H1 (cell line): Measurements from ENCODE around the gene TRABD2B. TPM values are rescaled to one million over a fixed set of nuclear protein-coding genes. Genes with fewer than 3 reads are reported as not detected.

Experiments
- CTCF ChIA-PET: fragments of 300-600 bp; sonication (Branson Sonifier 250); formaldehyde crosslinking; loops from one replicate; lab custom pipeline; 2021; ENCODE audit not compliant: partially characterized antibody; lab: Charles Lee
- POLR2A ChIA-PET: fragments of 300-600 bp; sonication (Branson Sonifier 250); formaldehyde crosslinking; loops from one replicate; lab custom pipeline; 2021; ENCODE audit warnings: inconsistent platforms; ENCODE audit not compliant: partially characterized antibody; lab: Charles Lee
- DNase-seq, 2 experiments: peaks; one replicate each; pipeline versions ENCODE4 v3.0.0 to v3.0.0-alpha.2; 2010 to 2022; ENCODE audit warnings: low spot score in 2 of 2, low read depth in 1 of 2, mixed read lengths in 1 of 2
- FAIRE-seq: peaks from 2 replicates; lab custom pipeline; 2011; peaks lifted over from hg19 to GRCh38; lab: Jason Lieb, UNC
- H2AFZ ChIP-seq: 2 replicates; pipeline ENCODE4 v1.8.1; 2012; ENCODE audit warnings: low read length, inconsistent platforms
- H2AK5ac ChIP-seq: 2 replicates; pipeline ENCODE4 v1.6.1; 2013; ENCODE audit warnings: low read depth, low read length
- H2BK120ac ChIP-seq: replicated peaks from 2 replicates; pipeline ENCODE3; 2013; ENCODE audit warnings: low read depth, low read length, inconsistent platforms
- H2BK12ac ChIP-seq: 2 replicates; pipeline ENCODE4 v1.6.1; 2013; ENCODE audit warnings: low read depth, low read length
- H2BK15ac ChIP-seq: 2 replicates; pipeline ENCODE4 v1.6.1; 2013; ENCODE audit warnings: low read length
- H2BK20ac ChIP-seq: 2 replicates; pipeline ENCODE4 v1.6.1; 2013; ENCODE audit warnings: low read length
- H2BK5ac ChIP-seq: 2 replicates; pipeline ENCODE4 v1.6.1; 2013; ENCODE audit warnings: low read depth, low read length
- H3K14ac ChIP-seq: 2 replicates; pipeline ENCODE4 v1.6.1; 2013; ENCODE audit warnings: inconsistent platforms; ENCODE audit not compliant: insufficient read length
- H3K18ac ChIP-seq: 2 replicates; pipeline ENCODE4 v1.6.1; 2013; ENCODE audit warnings: low read length; ENCODE audit errors: extremely low read depth
- H3K23ac ChIP-seq: 2 replicates; pipeline ENCODE4 v1.6.1; 2013; ENCODE audit warnings: inconsistent platforms; ENCODE audit not compliant: insufficient read length
- H3K23me2 ChIP-seq: 2 replicates; pipeline ENCODE4 v1.6.1; 2013; ENCODE audit warnings: low read depth, low read length
- H3K27ac ChIP-seq: 2 replicates; pipeline ENCODE4 v1.6.1; 2011; ENCODE audit warnings: low read depth, low read length, inconsistent platforms
- H3K27me3 ChIP-seq, 4 experiments: replicated peaks in 1 of 4; 1 replicate in 1 of 4; 2 replicates in 3 of 4; pipeline versions ENCODE4 v1.6.1 to v1.8.1; 2011 to 2013; ENCODE audit warnings: low read length in 3 of 4, mild to moderate bottlenecking in 3 of 4, inconsistent platforms in 2 of 4, mixed read lengths in 2 of 4, moderate library complexity in 1 of 4; ENCODE audit not compliant: control insufficient read depth in 3 of 4, insufficient read depth in 3 of 4; ENCODE audit errors: extremely low read depth in 1 of 4
- H3K36me3 ChIP-seq, 4 experiments: 2 replicates each; pipeline versions ENCODE4 v1.6.1 to v1.8.1; 2011 to 2013; ENCODE audit warnings: mild to moderate bottlenecking in 4 of 4, low read length in 3 of 4, moderate library complexity in 2 of 4, control low read depth in 1 of 4, inconsistent platforms in 1 of 4; ENCODE audit not compliant: insufficient read depth in 4 of 4, control insufficient read depth in 2 of 4
- H3K4ac ChIP-seq: replicated peaks from 2 replicates; pipeline ENCODE3; 2013; ENCODE audit warnings: low read length, low read depth, mixed read lengths, inconsistent platforms; ENCODE audit not compliant: insufficient read length
- H3K4me1 ChIP-seq, 4 experiments: replicated peaks in 1 of 4; 1 replicate in 1 of 4; 2 replicates in 3 of 4; pipeline versions ENCODE4 v1.6.1 to v1.8.1; 2011 to 2013; ENCODE audit warnings: low read length in 3 of 4, inconsistent platforms in 2 of 4, mixed read lengths in 1 of 4; ENCODE audit not compliant: insufficient read depth in 4 of 4, control insufficient read depth in 3 of 4
- H3K4me2 ChIP-seq, 2 experiments: 2 replicates each; pipeline versions ENCODE4 v1.6.1 to v1.8.1; 2011 to 2013; ENCODE audit warnings: low read depth in 2 of 2, low read length in 2 of 2, control low read depth in 1 of 2, inconsistent platforms in 1 of 2, mild to moderate bottlenecking in 1 of 2; ENCODE audit not compliant: insufficient read depth in 1 of 2
- H3K4me3 ChIP-seq, 4 experiments: fragments of 200-600, 300-600 bp in 1 of 4; sonication (generic), shearing (Covaris generic), sonication (Bioruptor Twin) in 1 of 4; 2 replicates each; pipeline versions ENCODE4 v1.5.1 to v1.8.1; 2011 to 2016; ENCODE audit warnings: low read length in 4 of 4, low read depth in 3 of 4, control low read depth in 2 of 4, inconsistent platforms in 2 of 4, mild to moderate bottlenecking in 2 of 4, mixed read lengths in 1 of 4, moderate library complexity in 1 of 4; ENCODE audit not compliant: insufficient read depth in 2 of 4; ENCODE audit errors: extremely low read depth in 1 of 4
- H3K56ac ChIP-seq: replicated peaks from 2 replicates; pipeline ENCODE3; 2013; ENCODE audit warnings: low read depth, mild to moderate bottlenecking, mixed read lengths, low read length, inconsistent platforms; ENCODE audit not compliant: insufficient read length
- H3K79me1 ChIP-seq: 2 replicates; pipeline ENCODE4 v1.6.1; 2013; ENCODE audit warnings: low read depth, low read length, control low read depth
- H3K79me2 ChIP-seq, 2 experiments: 2 replicates each; pipeline versions ENCODE4 v1.6.1 to v1.8.1; 2012 to 2013; ENCODE audit warnings: low read length in 2 of 2, mild to moderate bottlenecking in 2 of 2, inconsistent platforms in 1 of 2; ENCODE audit not compliant: insufficient read depth in 2 of 2, control insufficient read depth in 1 of 2
- H3K9ac ChIP-seq, 4 experiments: replicated peaks in 1 of 4; 1 replicate in 1 of 4; 2 replicates in 3 of 4; pipeline versions ENCODE4 v1.6.1 to v1.8.1; 2011 to 2013; ENCODE audit warnings: low read depth in 3 of 4, low read length in 3 of 4, control low read depth in 2 of 4, mild to moderate bottlenecking in 2 of 4, moderate library complexity in 2 of 4, inconsistent platforms in 1 of 4; ENCODE audit errors: extremely low read depth in 1 of 4
- H3K9me3 ChIP-seq, 2 experiments: 2 replicates each; pipeline versions ENCODE4 v1.6.1 to v1.8.1; 2012 to 2013; ENCODE audit warnings: mild to moderate bottlenecking in 2 of 2, moderate library complexity in 2 of 2, control low read depth in 1 of 2, inconsistent platforms in 1 of 2, low read depth in 1 of 2, low read length in 1 of 2, mixed read lengths in 1 of 2; ENCODE audit not compliant: insufficient read depth in 2 of 2
- H4K20me1 ChIP-seq, 2 experiments: replicated peaks in 1 of 2; 2 replicates each; pipeline versions ENCODE3 to v1.8.1; 2011 to 2013; ENCODE audit warnings: inconsistent platforms in 2 of 2, low read length in 2 of 2, mild to moderate bottlenecking in 1 of 2; ENCODE audit not compliant: insufficient read depth in 2 of 2, control insufficient read depth in 1 of 2
- H4K5ac ChIP-seq: 2 replicates; pipeline ENCODE4 v1.6.1; 2013; ENCODE audit warnings: low read length, low read depth, mixed read lengths, inconsistent platforms; ENCODE audit not compliant: insufficient read length
- H4K8ac ChIP-seq: 2 replicates; pipeline ENCODE4 v1.8.0; 2013; ENCODE audit warnings: mild to moderate bottlenecking, moderate library complexity, low read length, inconsistent platforms; ENCODE audit not compliant: insufficient read depth; ENCODE audit errors: extremely low read depth
- H4K91ac ChIP-seq: replicated peaks from 2 replicates; pipeline ENCODE3; 2013; ENCODE audit warnings: low read length, mixed read lengths, inconsistent platforms; ENCODE audit not compliant: insufficient read length
- BACH1 ChIP-seq: IDR thresholded peaks from 2 replicates; pipeline ENCODE4 v1.6.1; 2012; ENCODE audit warnings: low read length, improper control_type of control experiment
- BRCA1 ChIP-seq: IDR thresholded peaks from 2 replicates; pipeline ENCODE4 v1.6.1; 2012; ENCODE audit warnings: low read depth, low read length, improper control_type of control experiment
- HDAC6 ChIP-seq: IDR thresholded peaks from one replicate; pipeline ENCODE4 v1.7.1; 2012; ENCODE audit warnings: low read depth, mild to moderate bottlenecking, inconsistent platforms, low read length, moderate library complexity
- MAFK ChIP-seq: IDR thresholded peaks from 2 replicates; pipeline ENCODE4 v1.6.1; 2012; ENCODE audit warnings: low read depth, mild to moderate bottlenecking, improper control_type of control experiment, low read length
- MAX ChIP-seq: IDR thresholded peaks from 2 replicates; pipeline ENCODE4 v1.6.1; 2012; ENCODE audit warnings: inconsistent platforms
- RFX5 ChIP-seq: IDR thresholded peaks from 2 replicates; pipeline ENCODE4 v1.6.1; 2011; ENCODE audit warnings: low read depth, low read length, improper control_type of control experiment, borderline replicate concordance
- RXRA ChIP-seq: IDR thresholded peaks from 2 replicates; pipeline ENCODE4 v1.6.1; 2011; ENCODE audit warnings: low read depth, mild to moderate bottlenecking, low read length, moderate library complexity; ENCODE audit not compliant: insufficient read depth
- SIRT6 ChIP-seq: IDR thresholded peaks from one replicate; pipeline ENCODE4 v1.7.1; 2012; ENCODE audit warnings: low read length, inconsistent platforms
- SRF ChIP-seq: IDR thresholded peaks from 2 replicates; pipeline ENCODE4 v1.6.1; 2011; ENCODE audit warnings: mild to moderate bottlenecking, low read depth, low read length, moderate library complexity
- TCF12 ChIP-seq: IDR thresholded peaks from 2 replicates; pipeline ENCODE4 v1.6.1; 2011; ENCODE audit warnings: low read depth, mild to moderate bottlenecking, low read length
- WGBS, 2 experiments: shearing (Covaris generic) in 1 of 2; methylation state at CpG; one replicate each; pipeline versions ENCODE4 v1.1.6 to v1.1.7; 2013 to 2015; ENCODE audit warnings: low lambda C conversion rate in 2 of 2, mixed read lengths in 2 of 2, inconsistent platforms in 1 of 2, low coverage in 1 of 2, missing lambda C conversion rate in 1 of 2; ENCODE audit not compliant: insufficient replicate concordance in 2 of 2, insufficient coverage in 1 of 2, insufficient read length in 1 of 2; ENCODE audit errors: extremely low coverage in 1 of 2, missing lambda C conversion rate in 1 of 2; 5-methylcytosine and 5-hydroxymethylcytosine counted together
- polyA plus RNA-seq, 7 experiments: library from polyadenylated mRNA; depleted of rRNA in 3 of 7; stranded (reverse) in 5 of 7; unstranded in 2 of 7; fragments of >200 nt in 5 of 7; fragments of 200-250 nt in 2 of 7; gene quantifications; 1 replicate in 5 of 7; 2 replicates in 1 of 7; 4 replicates in 1 of 7; pipeline versions ENCODE4 v1.2.1 to v1.2.3, GENCODE V29; 2011 to 2013; ENCODE audit warnings: missing spikeins in 2 of 7, mixed read lengths in 2 of 7
- total RNA-seq: library from RNA; stranded (reverse); fragmentation: NEBNext Ultra II Directional; extraction: Animal tissue kit (Norgen Biotek cat#: 25700); gene quantifications from 2 replicates; pipeline ENCODE4 v1.2.1, GENCODE V29; 2021
- TF ChIP-seq, protein P1 (sequence below): IDR thresholded peaks from 2 replicates; pipeline ENCODE4 v1.6.1; 2012; ENCODE audit warnings: low read length, inconsistent platforms

TRABD2B gene
- total and polyA plus RNA-seq, 2 of the 8 experiments (the other 6 are each of a cell fraction or from before 2014, with no cell fraction given) = 0.95 to 3.4 TPM

- peaks cover 0 to 1% of the 10 kb centered on the region in 2 experiments for H4K20me1 ChIP-seq
- no peak overlapping the region for H3K4ac ChIP-seq
- WGBS, 2 experiments = 100% methylated on average over 2 of the region's 2 CpGs; no CpG with 5 or more reads in 1 of the 2 experiments
- H3K36me3 ChIP-seq = no peaks in the 10 kb centered on the region
- H2BK120ac ChIP-seq = no peak overlapping the region
- no peak overlapping the region for H3K4me2 ChIP-seq
- no peaks in the 10 kb centered on the region for H3K27me3 ChIP-seq
- no peak overlapping the region for H2BK15ac ChIP-seq
- no peaks in the 10 kb centered on the region for H3K9me3 ChIP-seq
- no peak overlapping the region for H2BK12ac ChIP-seq
- DNase-seq (no peak), FAIRE-seq (no peak)
- H4K8ac ChIP-seq = no peak overlapping the region
- no peak overlapping the region for H3K4me3 ChIP-seq
- no peak overlapping the region for H4K5ac ChIP-seq
- no peaks in the 10 kb centered on the region for H3K79me2 ChIP-seq
- H3K18ac ChIP-seq = no peak overlapping the region
- no peak overlapping the region for H3K56ac ChIP-seq
- H3K14ac ChIP-seq = no peak overlapping the region
- CTCF ChIA-PET = interaction anchor here (0.6 to 4.4 kb wide), 4 partner anchors 9 to 442 kb away, joined by 3 to 23 read pairs (median 4); no protein-coding TSS in a partner anchor
- no peaks in the 10 kb centered on the region for H3K23me2 ChIP-seq
- H4K91ac ChIP-seq = no peak overlapping the region
- no peak overlapping the region for H2AFZ ChIP-seq
- H2BK20ac ChIP-seq = no peak overlapping the region
- H2BK5ac ChIP-seq = no peak overlapping the region
- POLR2A ChIA-PET = no interaction called here
- no peak overlapping the region for H3K23ac ChIP-seq
- no peak overlapping the region for H3K9ac ChIP-seq
- no peak for TF ChIP-seq SRF
- TF ChIP-seq HDAC6 = no peak
- no peak for TF ChIP-seq BRCA1
- TF ChIP-seq MAX = no peak
- no peak for TF ChIP-seq RXRA
- no peak for TF ChIP-seq BACH1
- TF ChIP-seq, protein P1, sequence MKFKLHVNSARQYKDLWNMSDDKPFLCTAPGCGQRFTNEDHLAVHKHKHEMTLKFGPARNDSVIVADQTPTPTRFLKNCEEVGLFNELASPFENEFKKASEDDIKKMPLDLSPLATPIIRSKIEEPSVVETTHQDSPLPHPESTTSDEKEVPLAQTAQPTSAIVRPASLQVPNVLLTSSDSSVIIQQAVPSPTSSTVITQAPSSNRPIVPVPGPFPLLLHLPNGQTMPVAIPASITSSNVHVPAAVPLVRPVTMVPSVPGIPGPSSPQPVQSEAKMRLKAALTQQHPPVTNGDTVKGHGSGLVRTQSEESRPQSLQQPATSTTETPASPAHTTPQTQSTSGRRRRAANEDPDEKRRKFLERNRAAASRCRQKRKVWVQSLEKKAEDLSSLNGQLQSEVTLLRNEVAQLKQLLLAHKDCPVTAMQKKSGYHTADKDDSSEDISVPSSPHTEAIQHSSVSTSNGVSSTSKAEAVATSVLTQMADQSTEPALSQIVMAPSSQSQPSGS = no peak
- TF ChIP-seq TCF12 = no peak
- TF ChIP-seq SIRT6 = no peak
- TF ChIP-seq MAFK = no peak
- no peak for TF ChIP-seq RFX5
- H2AK5ac ChIP-seq = no peak overlapping the region
- H3K79me1 ChIP-seq = no peaks in the 10 kb centered on the region
- no peak overlapping the region for H3K27ac ChIP-seq
- H3K4me1 ChIP-seq = no peaks in the 10 kb centered on the region; a peak in 1 of 7 replicates
Observed at GRCh38 chr1:47795102-47795501, 202.1 kb downstream of the TRABD2B start.
